Psoas muscle (tissue), 8 donors: ENCODE results near the gene ZNF429. TPM values are rescaled to one million over a fixed set of nuclear protein-coding genes. Genes with fewer than 3 reads are reported as not detected.
A peak's percentile ranks its signal among the peaks of the same experiment; 100 is the strongest.
"Not testable (repeated sequence)": the region's sequence is repeated elsewhere in the genome, so short reads cannot be mapped to it uniquely, and the experiment has no call there.

Experiments used
- ATAC-seq, 4 donors: fragments of 200-7000 bp; cut with Tn5 transposase; one replicate each; pipeline ENCODE4 v1.9.1; 2020; ENCODE audit warnings: moderate library complexity in 3 of 4, mild to moderate bottlenecking in 2 of 4
- DNase-seq, 2 donors: peaks; one replicate each; pipeline ENCODE4 v3.0.0-alpha.2; 2020
- H3K27ac ChIP-seq: fragments of 200-600 bp; one replicate; pipeline ENCODE4 v1.8.0; 2022
- H3K27me3 ChIP-seq, 3 donors: fragments of 200-600 bp in 1 of 3; one replicate each; pipeline versions ENCODE4 v1.6.1 to v1.8.0; 2013 to 2022; ENCODE audit warnings: low read length in 2 of 3, mild to moderate bottlenecking in 2 of 3, moderate library complexity in 1 of 3; ENCODE audit not compliant: insufficient read depth in 3 of 3
- H3K36me3 ChIP-seq, 2 donors: fragments of 200-600 bp in 1 of 2; one replicate each; pipeline versions ENCODE4 v1.6.1 to v1.8.0; 2013 to 2022; ENCODE audit warnings: low read depth in 1 of 2, mild to moderate bottlenecking in 1 of 2, moderate library complexity in 1 of 2; ENCODE audit not compliant: insufficient read depth in 1 of 2
- H3K4me1 ChIP-seq: fragments of 200-600 bp; one replicate; pipeline ENCODE4 v1.8.0; 2022
- H3K4me3 ChIP-seq: fragments of 200-600 bp; one replicate; pipeline ENCODE4 v1.8.0; 2022; ENCODE audit warnings: mild to moderate bottlenecking
- H3K9me3 ChIP-seq: fragments of 200-600 bp; one replicate; pipeline ENCODE4 v1.8.0; 2022
- WGBS, 3 donors: extraction: QIAGEN DNeasy Blood & Tissue Kit; methylation state at CpG; one replicate each; pipeline versions ENCODE4 v1.1.6 to v1.1.7; 2013; 5-methylcytosine and 5-hydroxymethylcytosine counted together
- intact Hi-C, 2 donors: fragments of 100-400 bp; cut with DNase I; formaldehyde crosslinking; loops; one replicate each; pipeline versions ENCODE4 v1.11.0 to v1.14.2; 2022
- polyA plus RNA-seq, 3 donors: library from polyadenylated mRNA; stranded (reverse); fragments of 200-250 nt; gene quantifications; one replicate each; pipeline ENCODE4 v1.2.3, GENCODE V29; 2013
- total RNA-seq, 4 donors: library from RNA; stranded (reverse); fragmentation: NEBNext Ultra II Directional in 2 of 4; extraction: Animal tissue kit (Norgen Biotek cat#: 25700) in 2 of 4; gene quantifications; one replicate each; pipeline versions ENCODE4 v1.2.1 to v1.2.4, GENCODE V29; 2021 to 2023
- TF ChIP-seq, protein P1 (sequence below): fragments of 200-600 bp; IDR thresholded peaks from one replicate; pipeline ENCODE4 v1.8.0; 2022; ENCODE audit warnings: antibody characterized with exemption
- donor health status: healthy with polysubstance abuse.
- donor health status: DM: no; HTN: no; CAD: no; lungs with moderate emphysema.
- donor health status: Bipolar disorder and iron deficiency.
- donor health status: healthy.
- donor health status: DM: yes; HTN: yes; CAD: no.
- donor health status: DM: no; HTN: no; CAD: no.
- donor health status: DM: no; HTN: no; CAD: no.
- donor health status: DM: yes; HTN: yes; CAD: no.

Gene ZNF429
- total and polyA plus RNA-seq, 7 donors = 3.5 to 11.3 (median 7.1) TPM

DNA sequence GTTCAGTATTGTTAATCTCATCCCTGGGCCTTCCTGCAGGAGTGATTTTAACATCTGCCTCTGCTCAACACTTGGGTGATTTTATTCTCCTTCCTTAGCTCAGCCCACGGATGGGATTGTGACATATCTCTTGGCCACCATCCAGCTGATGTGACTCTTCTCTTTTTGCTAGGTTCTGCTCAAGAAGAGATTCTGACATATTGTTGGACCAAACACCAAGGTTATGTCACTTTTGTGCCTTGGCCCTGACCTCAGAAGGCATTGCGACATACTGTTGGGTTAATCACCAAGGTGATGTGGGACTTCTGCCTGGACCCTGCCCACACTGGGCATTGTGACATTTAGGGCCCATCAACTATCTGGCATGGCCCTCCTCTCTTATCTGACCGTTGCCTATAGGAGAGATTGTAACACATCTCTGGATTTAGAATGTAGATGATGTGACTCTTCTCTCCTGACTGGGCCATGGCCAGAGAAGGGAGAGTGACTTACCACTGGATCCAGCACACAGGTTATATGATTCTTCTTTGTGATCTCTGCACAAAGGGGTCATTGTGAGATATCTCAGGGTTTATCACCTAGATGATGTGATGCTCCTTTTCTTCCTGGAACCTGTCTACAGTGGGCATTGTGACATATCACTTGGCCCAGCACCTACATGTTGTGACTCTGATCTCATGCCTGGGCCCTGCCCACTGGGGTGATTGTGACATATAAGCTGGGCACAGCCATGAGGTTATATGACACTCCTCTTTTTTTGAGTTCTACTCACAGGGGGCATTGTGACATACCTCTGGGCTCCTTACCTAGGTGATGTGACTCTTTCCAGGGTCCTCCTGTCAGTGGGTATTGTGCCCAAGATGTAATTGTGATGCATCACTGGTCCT is 88.8 kb downstream of the ZNF429 start:
- no peaks in the 10 kb centered on the region for H3K27me3 ChIP-seq
- ATAC-seq (peak; percentile 27 to 77 (median 68)), DNase-seq (peak; percentile 40 to 74)
- H3K4me3 ChIP-seq = peak overlapping the region; percentile 42
- H3K36me3 ChIP-seq = no peaks in the 10 kb centered on the region
- H3K27ac ChIP-seq = peak overlapping the region; percentile 65
- TF ChIP-seq, protein P1, sequence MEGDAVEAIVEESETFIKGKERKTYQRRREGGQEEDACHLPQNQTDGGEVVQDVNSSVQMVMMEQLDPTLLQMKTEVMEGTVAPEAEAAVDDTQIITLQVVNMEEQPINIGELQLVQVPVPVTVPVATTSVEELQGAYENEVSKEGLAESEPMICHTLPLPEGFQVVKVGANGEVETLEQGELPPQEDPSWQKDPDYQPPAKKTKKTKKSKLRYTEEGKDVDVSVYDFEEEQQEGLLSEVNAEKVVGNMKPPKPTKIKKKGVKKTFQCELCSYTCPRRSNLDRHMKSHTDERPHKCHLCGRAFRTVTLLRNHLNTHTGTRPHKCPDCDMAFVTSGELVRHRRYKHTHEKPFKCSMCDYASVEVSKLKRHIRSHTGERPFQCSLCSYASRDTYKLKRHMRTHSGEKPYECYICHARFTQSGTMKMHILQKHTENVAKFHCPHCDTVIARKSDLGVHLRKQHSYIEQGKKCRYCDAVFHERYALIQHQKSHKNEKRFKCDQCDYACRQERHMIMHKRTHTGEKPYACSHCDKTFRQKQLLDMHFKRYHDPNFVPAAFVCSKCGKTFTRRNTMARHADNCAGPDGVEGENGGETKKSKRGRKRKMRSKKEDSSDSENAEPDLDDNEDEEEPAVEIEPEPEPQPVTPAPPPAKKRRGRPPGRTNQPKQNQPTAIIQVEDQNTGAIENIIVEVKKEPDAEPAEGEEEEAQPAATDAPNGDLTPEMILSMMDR = no peak
- H3K9me3 ChIP-seq = no peaks in the 10 kb centered on the region
- intact Hi-C loops = no loop called here
- no peaks in the 10 kb centered on the region for H3K4me1 ChIP-seq
- 53 to 71% (median 57%) methylated on average over 3 of the region's 3 CpGs for WGBS, 3 donors

DNA sequence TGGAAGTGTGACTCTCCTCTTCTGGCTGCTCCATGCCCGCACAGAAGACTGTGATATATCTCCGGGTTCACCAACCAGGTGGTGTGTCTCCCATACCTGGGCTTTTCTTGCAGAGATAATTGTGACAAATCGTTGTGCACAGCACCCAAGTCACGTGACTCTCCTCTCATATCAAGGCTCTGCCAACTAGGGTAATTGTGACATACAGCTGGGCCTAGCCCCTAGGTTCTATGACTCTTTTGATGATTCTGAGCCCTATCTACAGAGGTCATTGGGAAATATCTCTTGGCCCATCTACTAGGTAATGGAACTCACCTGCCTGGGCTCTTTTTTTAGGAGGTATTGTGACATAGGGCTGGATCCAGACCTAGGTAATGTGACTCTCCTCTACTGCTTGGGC is 89.8 kb downstream of the ZNF429 start:
- TF ChIP-seq, protein P1 = no peak
- Histone ChIP-seq H3K36me3 (no peaks in the 10 kb centered on the region), H3K27ac (peak overlapping the region; percentile 65), H3K9me3 (no peaks in the 10 kb centered on the region), H3K4me3 (no peak overlapping the region), H3K4me1 (no peaks in the 10 kb centered on the region), H3K27me3 (no peaks in the 10 kb centered on the region)
- ATAC-seq (peak in 2 of 4 donors; percentile 40 to 43), DNase-seq (no peak)
- intact Hi-C loops = no loop called here
- 64 to 82% (median 70%) methylated on average over 4 of the region's 4 CpGs for WGBS, 3 donors

DNA sequence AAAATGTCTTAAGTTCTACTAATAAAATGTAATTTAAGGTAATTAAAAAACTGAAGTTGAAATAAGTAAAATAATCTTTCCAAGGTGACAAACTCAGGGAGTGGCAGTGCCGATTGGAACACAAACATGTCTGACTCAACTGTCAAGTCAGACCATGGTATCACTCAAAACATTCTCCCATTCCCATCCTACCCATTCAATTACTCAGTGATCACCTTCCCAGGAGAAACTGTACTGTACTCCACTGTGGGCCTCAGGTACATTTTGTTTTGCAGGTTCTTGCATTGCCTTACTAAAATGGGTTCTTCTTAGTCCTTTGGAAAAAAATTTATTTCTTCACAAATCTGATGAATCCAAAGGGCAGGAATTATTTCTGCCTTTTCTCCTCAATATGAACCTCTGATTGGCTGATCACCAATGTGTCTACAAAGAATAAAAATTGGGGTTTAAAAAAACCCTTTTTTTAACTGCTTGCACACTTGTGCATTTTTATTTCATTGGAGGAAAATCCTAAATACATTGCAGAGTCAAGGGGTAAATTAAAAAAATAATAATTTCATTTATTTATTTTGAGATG is 96.8 kb downstream of the ZNF429 start:
- 88 to 93% (median 88%) methylated on average over 1 of the region's 1 CpG for WGBS, 3 donors

DNA sequence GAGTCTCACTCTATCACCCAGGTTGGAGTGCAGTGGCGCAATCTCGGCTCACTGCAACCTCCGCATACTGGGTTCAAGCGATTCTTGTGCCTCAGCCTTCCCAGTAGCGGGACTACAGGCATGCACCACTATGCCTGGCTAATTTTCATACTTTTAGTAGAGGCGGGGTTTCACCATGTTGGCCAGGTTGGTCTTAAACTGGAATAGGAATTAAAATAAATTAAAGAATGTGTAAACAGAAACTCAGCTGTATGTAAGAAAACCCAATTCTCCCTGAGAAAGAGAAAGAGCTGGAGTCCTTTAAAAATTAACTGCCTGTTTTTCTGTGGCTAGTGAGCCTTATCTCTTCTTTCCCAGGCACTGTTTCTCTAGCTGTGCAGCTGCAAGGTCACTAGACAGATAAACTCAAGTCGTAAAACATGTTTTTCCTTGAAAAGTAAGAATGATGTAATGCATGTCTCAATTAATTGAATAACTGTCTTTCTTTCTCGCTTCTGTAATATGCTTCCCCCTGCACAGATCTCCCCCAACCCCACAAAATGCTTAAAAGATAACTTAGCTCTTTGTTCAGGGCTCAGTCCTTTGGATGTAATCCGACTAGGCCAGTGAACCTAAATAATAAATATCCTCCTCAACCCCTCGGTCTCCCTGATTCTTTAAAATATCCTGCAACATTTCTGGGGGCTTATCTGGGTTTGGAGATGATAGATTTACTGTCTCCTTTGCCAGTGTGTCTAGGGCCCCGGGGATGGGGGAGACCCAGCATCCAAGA is 97.4 kb downstream of the ZNF429 start:
- intact Hi-C loops, H3K9me3 ChIP-seq, DNase-seq, H3K27me3 ChIP-seq, H3K27ac ChIP-seq, H3K4me3 ChIP-seq, ATAC-seq, H3K36me3 ChIP-seq, H3K4me1 ChIP-seq: not testable (repeated sequence)
- WGBS, 3 donors = 77 to 84% (median 80%) methylated on average over 11 of the region's 11 CpGs

More for the DNA sequence above, 96.8 kb downstream of the ZNF429 start:
- no peaks in the 10 kb centered on the region for H3K9me3 ChIP-seq
- no peaks in the 10 kb centered on the region for H3K27me3 ChIP-seq
- H3K36me3 ChIP-seq = no peaks in the 10 kb centered on the region
- no peak overlapping the region for H3K4me3 ChIP-seq
- H3K4me1 ChIP-seq = peaks cover 6% of the 10 kb centered on the region
- ATAC-seq (no peak), DNase-seq (no peak)
- TF ChIP-seq, protein P1 = no peak
- intact Hi-C loops = no loop called here
- no peak overlapping the region for H3K27ac ChIP-seq
